ENCODE measurements around the gene ARHGAP10.

ARHGAP10 gene

DNA sequence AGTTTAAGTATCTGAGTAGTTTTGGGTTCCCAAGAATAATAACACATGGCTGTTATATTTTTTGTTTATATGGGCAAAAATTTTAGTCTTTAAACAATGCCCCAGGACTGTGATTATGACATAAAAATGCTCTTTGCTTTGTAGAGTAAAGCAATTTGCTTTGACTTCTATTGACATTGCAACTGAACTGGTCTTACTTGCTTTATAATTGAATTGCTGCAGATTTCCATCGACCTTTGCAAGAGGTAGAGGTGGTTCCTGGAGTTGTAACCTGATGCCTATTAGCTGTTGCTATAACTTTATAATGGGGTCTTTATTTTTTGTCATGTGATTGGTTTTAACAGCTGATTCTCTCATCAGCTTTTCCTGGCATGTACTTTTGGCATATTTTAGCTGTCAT lies 302.9 kb downstream of the ARHGAP10 start:
- H3K4me3 ChIP-seq: no peak overlapping the region
- no peak overlapping the region for H3K27ac ChIP-seq

DNA sequence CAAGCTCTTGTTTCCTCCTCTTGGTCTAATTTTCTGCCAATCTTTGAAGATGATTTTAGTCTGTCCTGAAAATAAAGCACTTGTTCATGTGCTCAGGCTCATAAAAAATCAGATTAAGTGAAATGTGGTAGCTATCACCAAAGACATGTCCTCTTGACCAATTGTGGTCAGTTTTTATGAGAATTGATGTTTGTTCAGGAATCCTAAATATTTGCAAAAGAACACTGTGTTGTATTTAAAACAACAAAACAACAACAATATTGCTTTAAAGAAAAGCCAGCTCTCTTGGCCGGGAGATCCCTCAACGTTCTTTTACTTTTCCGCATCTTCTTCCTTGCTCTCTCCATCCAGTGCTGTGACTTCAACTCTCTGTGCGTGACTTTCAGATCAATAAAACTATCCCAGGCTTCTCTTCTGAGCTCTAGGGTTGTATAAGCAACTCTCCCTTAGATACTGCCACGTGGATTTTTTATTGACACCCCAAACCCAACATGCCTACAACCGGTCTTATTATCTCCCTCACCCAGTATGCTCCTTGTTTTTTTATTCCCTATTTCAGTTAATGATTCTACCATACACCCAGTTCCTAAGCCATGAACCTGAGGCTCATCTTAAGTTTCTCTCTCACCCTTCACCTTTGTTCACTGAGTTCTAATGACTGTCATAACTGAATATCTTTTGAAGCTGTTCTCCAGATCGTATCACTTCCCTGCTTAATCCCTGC lies 309.9 kb downstream of the ARHGAP10 start:
- Histone ChIP-seq H3K27ac (no peak overlapping the region), H3K4me3 (no peak overlapping the region)

DNA sequence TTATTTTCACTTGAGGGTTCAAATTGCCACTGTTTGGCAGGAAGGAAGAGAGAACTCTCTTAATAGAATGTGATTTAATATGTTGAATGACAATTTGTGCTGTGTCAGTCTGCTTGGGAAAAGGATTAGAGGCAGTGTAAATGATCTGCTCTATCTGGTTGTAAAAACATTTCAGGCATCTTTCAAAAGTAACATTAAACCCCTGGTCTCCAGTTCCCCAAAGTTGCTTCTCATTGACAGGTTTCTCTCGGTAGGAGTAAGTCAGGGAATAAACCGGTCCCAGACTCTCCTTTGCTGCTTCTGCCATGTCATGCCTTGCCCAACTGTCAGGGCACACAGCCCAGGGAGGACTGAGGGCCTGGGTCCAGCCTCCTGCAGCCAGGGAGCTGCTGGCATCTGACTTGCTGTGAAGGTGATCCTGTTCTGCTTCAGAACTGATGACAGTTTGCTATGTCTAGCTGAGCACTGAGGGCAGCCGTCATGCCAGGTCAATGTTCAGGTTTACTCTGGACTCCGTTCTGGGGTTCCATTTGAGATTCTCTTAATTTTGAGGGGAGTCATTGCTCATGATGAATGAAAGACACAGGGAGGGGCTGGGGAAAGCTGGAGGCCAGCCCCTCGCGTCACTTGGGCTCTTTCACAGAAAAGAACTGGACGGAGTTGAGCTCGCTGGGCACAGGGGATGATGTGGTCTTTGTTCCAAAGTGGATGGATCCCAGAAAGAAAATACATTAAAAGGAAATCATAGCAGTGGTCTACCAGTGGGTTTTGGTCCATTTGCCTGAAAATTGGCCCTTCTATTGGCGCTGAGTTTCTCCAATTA lies 312.4 kb downstream of the ARHGAP10 start:
- no peak overlapping the region for H3K4me3 ChIP-seq

DNA sequence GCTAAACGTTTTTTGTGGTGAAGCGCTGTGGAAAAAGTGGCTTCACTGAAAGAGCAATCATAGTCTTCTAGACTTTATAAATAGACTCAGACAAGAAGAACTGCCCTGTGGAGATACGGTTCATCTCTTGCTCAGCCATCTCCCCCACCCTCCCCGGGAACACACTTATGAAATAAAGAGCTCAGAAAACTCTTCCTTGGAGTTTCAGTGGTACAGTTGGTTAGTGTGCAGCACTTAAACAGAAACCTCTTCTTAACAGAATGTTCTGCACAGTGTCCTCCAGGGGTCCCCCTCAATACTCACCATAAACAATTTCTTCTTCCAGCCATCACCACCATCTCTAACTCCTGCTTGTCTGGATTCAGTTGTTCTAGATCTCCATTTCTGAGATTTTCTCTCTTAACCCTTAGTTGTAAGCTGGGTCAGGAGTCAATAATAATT lies 313.0 kb downstream of the ARHGAP10 start:
- H3K27ac ChIP-seq: no peak overlapping the region
- H3K4me3 ChIP-seq: no peak overlapping the region

More for the DNA sequence above, 312.4 kb downstream of the ARHGAP10 start:
- H3K27ac ChIP-seq: no peak overlapping the region

DNA sequence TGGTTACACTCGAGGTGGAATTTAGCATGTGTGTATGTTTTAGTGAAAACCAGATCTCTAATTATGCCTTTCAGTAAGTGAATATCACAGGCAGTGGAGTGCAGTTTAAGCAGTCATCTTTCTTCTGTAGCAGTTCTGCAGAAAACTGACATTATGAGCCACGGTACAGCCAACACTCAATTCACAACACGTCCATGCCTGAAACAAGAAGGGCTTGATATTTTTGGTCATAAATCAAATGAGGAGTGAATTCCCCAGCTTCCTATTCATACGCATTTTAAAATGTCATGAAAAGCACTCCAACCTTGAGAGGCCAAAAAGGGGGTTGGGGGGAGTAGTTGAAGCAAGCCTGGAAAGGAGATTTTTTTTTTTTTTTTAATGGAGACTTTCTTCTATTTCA lies 316.7 kb downstream of the ARHGAP10 start:
- Histone ChIP-seq H3K4me3 (no peak overlapping the region), H3K27ac (no peak overlapping the region)

DNA sequence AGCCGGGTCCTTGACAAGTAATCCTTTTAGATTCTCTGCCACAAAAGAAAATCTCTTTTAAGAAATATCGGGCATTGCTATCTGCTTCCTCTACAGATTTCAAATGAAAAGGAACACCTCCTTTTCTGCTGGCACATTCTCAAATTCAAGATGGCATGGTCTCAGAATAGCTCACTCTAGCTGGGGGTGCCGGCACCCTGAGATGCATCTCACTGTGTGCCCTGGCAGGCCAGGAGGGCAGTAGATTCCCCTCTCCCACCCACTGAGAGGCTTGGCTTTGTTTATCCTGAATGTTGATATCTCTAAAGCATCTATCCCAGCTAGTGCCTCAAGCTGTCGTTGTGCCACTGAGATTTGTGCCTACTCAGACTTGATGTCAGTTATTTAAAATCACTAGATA lies 319.5 kb downstream of the ARHGAP10 start:
- Histone ChIP-seq H3K27ac (peak overlapping the region in 3 of 21 experiments; percentile 69 to 78 (median 69)), H3K4me3 (no peak overlapping the region)

DNA sequence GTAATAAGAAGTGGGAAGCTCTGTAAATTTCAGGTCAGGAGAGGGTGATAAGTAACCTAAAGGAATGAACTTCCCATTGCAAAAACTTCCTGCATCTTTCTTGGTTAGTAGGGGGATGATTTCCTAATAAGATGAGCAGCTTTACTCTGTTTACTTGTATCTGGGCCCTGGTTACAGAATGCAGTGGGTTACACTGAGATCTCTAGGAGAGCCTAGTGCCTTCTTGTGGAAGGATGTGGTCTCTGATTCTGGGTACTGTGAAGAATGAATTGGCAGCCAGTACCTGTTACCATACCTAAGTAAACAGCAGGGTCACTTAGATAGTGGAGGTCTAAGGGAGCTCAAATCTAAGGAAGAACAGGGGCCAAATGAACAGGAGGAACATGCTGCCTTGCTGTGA lies 320.6 kb downstream of the ARHGAP10 start:
- H3K4me3 ChIP-seq: no peak overlapping the region

DNA sequence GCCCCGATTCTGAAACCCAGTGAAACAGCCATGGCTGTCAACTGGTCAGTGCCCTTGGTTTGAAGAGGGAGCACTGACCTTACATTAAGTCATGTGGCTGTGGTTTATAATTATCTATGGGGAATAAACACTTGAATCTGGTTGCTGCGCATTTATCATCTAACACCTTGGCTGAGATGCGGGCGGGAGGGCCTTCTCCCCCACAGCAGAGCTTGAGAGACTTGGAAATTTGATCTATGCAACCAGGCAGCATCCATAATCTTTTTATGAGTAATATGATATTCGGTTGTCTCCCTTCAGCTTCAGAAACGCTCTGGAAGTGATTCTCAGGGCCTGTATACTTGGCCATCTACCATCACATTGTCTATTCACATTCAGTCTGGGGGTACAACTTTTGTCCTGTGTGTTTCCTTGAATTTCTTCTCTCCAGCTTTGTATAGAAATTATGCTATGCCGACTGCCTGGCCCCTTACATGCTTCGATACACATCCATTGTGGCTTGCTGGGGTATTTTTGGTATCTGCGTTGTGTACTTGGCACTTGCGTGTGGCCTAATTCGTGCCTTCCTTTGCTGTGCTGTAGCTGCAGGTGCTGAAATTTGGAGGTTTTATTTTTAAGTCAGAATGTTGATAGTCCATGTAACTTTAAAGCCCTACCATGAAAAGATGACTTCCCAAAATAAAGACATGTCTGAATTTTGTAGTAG lies 321.6 kb downstream of the ARHGAP10 start:
- H3K4me3 ChIP-seq: no peak overlapping the region

More for the DNA sequence above, 320.6 kb downstream of the ARHGAP10 start:
- peak overlapping the region in 6 of 21 experiments; percentile 11 to 78 (median 46) for H3K27ac ChIP-seq

DNA sequence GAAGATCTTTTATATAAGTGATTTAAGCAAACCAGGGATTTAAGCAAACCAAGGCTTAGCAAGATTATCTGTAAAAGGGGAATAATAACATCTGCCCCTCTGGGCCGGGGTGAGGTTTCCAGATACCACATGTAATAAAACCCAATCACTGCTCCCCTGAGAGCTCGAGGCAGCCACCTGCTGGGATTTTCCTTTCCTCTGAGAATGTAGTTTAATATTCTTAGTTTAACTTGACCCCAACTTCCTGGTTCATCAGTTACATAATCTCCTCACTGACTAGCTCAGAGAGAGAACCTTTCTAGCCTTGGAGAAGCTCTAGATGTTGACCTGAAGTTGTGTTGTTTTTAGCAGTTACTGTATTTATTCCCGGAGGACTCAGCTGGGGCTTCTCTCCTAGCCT lies 322.4 kb downstream of the ARHGAP10 start:
- Histone ChIP-seq H3K4me3 (no peak overlapping the region), H3K27ac (peak overlapping the region in 4 of 21 experiments; percentile 0 to 69 (median 34))

More for the DNA sequence above, 321.6 kb downstream of the ARHGAP10 start:
- peak overlapping the region in 3 of 21 experiments; percentile 20 to 78 (median 69) for H3K27ac ChIP-seq

DNA sequence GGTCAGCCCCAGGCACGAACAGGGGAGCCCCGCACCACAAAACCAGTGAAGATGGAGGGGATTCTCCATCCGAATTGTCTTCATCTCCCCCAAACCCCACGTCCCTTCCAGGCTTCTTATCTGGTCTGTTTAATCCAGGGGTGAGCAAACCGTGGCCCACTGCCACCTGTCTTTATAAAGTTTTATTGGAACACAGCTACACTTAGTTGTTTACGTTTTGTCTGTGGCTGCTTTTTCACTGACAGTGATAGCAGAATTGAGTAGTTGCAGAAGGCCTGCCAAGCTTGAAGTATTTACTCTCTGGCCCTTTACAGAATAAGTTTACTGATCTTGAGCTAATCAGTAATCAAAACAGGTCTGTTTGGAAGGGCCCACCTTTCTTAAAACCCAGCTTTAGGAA lies 324.0 kb downstream of the ARHGAP10 start:
- H3K27ac ChIP-seq: peak overlapping the region in 1 of 21 experiments; percentile 31
- H3K4me3 ChIP-seq: no peak overlapping the region

DNA sequence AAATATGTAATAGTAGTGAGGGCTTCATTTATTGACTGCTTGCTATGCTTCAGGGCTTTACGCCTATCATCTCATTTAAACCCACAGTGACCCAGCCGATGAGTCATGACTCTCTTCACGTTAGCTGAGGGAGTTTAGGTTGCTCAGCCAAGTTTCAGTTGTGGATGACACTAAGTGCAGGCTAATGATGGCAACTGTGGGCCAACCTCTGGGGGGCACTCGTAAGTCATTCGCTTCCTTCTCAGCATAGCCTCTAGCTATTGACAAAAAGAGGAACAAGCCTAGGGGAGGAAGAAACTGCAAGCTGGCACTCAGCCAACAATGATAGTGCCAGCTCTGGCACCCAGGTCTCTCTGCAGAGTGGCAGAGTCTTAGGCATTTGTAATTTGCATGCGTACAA lies 325.0 kb downstream of the ARHGAP10 start:
- Histone ChIP-seq H3K4me3 (no peak overlapping the region), H3K27ac (no peak overlapping the region)

DNA sequence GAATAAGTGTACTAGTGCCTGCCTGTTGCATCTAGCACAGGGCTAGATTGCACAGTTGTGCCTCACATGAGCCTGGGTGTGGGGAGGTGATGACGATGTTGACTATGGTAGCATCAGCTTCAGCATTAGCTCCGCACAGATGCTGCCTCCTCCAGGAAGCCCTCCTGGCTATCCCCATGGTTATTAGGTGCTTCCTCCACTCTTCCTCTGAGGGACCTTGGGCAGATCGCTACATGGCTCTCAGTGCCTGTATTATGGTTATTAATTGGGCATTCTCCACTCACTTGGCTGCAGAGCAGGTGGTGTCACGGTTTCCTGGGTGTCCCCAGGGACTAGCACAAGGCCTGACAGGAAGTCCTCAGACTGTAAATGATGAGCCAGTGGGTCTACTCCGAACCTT lies 325.6 kb downstream of the ARHGAP10 start:
- Histone ChIP-seq H3K27ac (no peak overlapping the region), H3K4me3 (no peak overlapping the region)

DNA sequence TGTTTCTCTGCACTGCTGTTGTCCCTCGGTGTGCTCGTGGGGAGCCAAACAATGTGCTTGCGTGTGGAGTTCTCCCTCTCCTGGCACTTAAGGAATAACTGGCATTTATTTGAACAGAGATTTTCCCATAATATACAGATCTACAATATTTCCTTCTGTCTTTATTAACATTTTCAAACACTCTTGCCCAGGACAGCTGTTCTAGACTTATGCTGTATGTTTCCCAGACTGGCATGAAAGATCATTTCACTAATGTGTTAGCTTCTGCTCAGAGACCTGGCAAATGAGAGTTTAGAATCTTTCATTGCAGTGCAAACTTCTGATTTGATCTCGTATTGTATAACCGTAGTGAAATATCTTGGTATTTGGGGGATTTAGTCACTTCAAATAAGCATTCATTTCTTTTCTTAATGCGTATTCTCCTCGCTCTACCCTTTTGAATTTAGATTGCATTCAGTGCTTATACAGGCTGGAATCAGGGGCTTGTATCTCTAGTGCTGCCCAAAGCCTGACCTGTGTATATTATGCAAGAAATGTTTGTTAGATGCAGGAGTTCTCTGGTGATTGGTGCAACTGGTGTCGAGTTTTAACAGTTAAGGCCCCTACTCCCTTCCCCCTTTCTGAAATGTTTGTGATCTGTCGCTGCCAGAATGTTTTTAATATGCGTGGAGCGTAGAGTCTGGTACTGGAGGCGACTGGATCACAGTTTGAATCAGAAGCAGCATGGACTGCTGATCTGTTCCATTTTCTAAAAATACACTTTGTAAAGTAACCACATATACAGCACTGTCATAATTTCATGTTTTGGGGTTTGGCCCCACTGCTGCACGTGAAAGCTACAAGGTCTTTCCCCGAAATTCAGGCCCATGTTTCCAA lies 326.3 kb downstream of the ARHGAP10 start:
- no peak overlapping the region for H3K4me3 ChIP-seq
- H3K27ac ChIP-seq: no peak overlapping the region

DNA sequence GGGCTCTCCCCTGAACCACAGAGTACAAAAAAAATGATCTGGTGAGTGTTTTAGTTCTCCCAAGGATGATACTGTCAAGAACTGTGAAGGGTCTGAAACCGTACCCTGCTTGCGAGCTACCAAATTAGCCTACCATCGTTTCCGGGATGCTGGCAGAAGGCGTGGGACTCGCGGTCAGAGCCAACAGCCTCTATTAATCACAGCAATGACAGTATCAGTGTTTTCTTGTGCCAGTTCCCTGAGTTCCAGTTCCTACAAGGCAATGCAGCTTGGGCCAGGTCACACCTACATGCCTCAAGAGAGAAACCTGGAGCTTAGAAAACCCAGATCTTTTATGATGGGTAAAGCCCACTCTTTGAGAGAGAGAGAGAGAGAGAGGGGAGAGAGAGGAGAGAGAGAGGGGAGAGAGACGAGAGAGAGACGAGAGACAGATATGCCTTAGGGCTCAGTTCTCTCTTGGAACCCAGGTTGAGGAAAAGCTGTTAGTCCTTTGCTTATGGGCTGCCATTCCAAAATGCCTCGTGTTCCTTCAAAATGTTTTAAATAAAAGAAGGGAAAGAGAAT lies 327.8 kb downstream of the ARHGAP10 start:
- H3K27ac ChIP-seq: peak overlapping the region in 2 of 21 experiments; percentile 15 to 23
- H3K4me3 ChIP-seq: no peak overlapping the region

DNA sequence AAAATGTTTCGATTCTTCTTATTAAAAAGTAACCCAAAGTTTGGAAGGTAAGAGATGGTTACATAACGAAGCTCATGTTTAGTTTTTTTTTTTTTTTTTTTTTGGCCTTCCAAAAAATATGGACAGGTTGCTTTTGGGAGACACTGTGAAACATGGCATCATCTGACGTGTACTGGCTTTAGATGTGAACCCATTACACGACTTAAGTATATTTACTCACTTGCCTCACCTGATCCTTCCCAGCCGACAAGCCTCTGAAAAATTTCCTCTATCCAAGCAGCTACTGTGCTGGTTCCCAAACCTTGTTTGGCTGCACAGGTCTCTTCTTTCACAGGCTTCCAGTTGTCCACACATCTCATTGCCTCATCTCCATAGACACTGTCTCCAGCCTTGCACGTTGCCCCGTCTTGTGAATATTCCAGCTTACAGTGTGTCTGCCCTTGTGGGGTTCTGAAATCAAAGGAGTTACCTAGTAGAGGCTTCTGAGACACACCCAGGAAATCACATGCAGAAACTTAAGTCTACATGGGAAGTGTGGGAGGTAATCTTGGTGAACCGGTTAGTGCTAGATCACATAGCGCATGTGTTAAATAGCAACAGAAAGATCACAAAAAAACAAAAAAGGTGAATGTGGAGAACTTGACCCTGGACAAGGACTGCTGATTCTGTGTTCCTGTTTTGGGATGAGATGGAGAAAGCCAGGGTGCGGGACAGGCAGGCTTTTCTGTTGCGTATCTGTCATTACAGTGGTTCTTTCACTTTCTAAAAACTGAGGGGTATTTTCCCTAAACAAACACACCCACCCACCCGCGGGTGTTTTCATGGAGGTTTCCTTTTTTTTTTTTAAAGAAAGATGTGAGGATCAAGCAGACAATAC lies 328.6 kb downstream of the ARHGAP10 start:
- peak overlapping the region in 16 of 21 experiments; percentile 29 to 84 (median 56) for H3K27ac ChIP-seq
- peak overlapping the region in 1 of 7 experiments; percentile 4 for H3K4me3 ChIP-seq

DNA sequence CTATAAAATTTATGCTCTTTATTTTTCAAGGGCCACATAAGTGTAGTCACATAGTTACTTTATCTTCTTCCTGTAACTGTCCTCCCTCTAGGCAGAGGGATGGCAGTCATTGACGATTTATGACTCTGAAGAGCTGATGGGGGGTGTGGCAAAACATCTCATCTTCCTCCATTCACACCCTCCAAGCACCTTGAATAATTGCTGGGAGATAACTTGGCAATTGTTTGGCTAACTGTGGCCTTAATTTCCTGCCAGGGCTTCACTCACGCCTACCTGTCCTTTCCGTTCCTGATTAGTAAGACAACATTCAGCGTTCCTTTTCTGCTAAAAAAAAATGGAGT lies 329.2 kb downstream of the ARHGAP10 start:
- Histone ChIP-seq H3K27ac (peak overlapping the region in 13 of 21 experiments; percentile 29 to 84 (median 58)), H3K4me3 (peak overlapping the region in 1 of 7 experiments; percentile 4)

DNA sequence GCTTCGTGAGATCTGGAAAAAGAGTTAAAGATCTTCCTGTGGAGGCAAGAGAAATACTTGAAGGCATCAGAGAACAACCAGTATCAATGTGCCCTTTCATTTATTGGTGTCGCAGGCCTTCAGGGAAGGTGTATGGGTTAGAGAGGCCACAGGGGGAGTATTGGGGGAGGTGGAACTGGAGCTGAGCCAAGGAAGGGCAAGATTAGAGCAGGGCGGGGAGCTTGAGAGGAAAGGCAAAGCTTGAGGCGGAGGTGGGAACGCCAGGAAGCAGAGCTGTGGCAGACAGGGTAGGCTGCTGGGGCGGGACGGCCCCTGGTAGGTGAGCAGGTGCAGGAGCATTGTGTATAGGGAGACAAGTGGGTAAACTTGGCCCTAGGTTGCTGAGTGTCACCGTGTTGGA lies 329.9 kb downstream of the ARHGAP10 start:
- H3K27ac ChIP-seq: no peak overlapping the region
- no peak overlapping the region for H3K4me3 ChIP-seq
